Fibroblast of upper back skin (primary cell): ENCODE results near the gene NFX1.
A peak's percentile ranks its signal among the peaks of the same experiment; 100 is the strongest.
"Not testable (repeated sequence)": the region's sequence is repeated elsewhere in the genome, so short reads cannot be mapped to it uniquely, and the experiment has no call there.

Experiments
- DNase-seq: peaks from one replicate; pipeline ENCODE4 v3.0.0-alpha.2; 2013

Gene NFX1

DNA sequence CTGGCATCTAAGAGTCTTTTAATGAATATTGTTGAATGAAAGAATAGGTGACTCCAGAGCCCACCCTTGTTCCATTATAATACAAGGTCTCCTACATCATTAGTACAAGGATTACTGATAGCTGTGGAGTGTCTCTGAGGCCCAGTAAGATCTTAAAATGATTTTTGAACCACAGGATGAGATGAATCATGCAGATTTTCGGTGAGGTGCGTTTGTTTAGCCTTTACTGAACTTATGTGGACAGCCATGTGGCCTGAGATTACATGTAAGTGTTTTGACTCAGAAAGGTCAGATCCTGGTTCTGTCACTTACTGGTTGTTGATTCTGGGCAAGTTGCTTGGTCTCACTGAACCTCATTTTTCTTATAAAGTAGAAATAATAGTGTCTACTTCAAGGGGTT is 21.6 kb downstream of the NFX1 start:
- no peak for DNase-seq

DNA sequence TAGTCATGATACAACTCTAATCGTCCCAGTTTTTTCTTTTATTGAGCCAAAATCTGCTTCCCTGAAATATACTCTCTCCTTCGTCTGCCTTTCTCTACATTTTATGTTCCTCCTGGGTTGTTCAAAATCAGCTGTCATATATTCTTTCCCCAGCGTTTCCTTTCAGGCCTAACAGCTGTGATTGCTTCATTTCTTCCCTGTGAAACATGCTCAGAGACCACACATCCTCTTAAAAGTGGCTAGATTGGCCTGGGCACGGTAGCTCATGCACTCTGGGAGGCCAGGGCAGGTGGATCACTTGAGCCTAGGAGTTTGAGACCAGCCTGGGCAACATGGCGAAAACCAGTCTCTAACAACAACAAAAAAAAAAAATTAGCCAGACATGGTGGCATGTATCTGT is 25.1 kb downstream of the NFX1 start:
- no peak for DNase-seq

DNA sequence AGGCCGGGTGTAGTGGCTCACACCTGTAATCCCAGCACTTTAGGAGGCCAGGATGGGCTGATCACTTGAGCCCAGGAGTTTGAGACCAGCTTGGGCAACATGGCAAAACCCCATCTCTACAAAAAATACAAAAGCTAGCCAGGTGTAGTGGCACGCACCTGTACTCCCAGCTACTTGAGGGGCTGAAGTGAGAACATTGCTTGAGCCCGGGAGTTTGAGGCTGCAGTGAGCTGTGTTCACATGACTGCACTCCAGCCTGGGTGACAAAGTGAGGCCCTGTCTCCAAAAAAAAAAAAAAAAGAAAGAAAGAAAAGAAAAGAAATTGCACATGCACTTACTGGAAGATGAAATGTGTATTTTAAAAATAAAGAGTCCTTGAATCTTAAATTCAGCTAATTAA is 26.8 kb downstream of the NFX1 start:
- DNase-seq = not testable (repeated sequence)

DNA sequence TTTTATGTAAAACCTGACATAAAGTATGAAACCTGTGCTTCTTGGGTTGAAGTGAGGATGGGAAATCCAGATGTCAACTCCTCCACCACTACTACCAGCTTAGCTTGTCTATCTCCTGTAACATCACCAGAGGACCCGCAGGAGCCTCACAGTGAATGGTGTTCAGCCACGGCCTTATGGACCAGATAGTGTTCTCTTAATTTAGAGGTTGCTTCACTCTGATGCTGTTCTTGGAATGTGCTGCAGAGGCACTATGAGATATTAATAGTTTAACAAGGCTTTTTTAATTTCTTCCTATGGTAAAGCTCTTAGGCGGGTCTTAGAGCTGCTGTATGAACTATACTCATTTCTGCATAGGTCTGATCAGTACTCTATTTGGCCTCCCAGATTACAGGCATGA is 27.9 kb downstream of the NFX1 start:
- no peak for DNase-seq

DNA sequence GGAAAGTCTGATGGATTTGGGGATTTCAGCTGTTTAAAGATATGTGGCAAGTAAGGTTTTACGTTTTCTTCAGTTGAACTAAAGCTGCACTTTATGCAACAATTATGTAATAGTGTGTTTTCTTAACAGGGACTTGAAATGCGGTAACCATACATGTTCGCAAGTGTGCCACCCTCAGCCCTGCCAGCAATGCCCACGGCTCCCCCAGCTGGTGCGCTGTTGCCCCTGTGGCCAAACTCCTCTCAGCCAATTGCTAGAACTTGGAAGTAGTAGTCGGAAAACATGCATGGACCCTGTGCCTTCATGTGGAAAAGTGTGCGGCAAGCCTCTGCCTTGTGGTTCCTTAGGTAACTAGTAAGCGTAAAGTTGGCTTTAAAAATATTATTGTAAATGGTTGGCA is 28.5 kb downstream of the NFX1 start:
- DNase-seq = no peak

DNA sequence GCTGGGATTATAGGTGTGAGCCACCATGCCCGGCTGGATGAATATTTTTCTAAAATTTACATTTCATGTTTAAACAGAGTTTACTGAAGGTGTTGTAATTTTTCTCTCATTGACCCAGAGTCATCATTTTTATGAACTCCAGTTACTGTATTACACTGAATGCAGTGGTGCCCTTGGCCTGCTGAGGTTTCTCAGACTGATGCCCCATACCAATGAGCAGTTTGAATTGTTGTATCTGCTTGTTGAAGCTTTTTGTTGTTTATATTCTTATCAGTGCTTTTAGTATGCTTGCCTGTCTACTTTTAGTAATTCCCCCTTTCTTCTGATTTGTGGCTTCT is 29.9 kb downstream of the NFX1 start:
- no peak for DNase-seq

DNA sequence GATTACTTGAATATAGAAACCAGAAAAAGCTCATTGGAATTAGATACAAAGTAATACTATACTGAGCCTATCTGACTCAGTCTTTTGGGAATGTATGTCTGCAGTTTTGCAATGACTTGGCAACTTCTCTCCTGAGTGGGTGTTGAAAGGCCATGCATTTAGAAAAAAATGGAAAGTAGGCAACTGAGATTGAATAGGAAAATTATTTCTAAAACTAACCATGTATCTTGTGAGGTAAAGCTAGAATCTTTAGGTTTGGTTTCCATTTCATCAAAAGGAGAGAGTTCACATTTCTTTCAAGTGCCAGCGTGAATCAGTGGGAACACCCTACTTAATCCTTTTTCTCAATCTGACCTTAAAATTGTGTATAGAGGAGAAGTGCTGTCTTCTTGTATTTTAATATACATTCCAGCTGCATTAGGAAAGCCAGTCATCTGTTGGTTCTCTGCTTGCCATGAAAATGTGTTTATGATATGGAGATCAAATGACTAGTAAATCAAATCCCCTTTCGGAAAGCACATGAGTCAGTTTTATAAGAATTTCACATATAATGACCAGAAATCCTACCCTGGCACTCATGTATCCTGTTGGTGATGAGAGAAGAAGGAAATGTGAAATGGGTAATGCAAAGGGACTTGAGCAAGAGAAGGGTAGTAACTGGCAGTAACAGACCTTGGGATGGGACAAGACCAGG is 30.4 kb downstream of the NFX1 start:
- DNase-seq = peak; percentile 97

DNA sequence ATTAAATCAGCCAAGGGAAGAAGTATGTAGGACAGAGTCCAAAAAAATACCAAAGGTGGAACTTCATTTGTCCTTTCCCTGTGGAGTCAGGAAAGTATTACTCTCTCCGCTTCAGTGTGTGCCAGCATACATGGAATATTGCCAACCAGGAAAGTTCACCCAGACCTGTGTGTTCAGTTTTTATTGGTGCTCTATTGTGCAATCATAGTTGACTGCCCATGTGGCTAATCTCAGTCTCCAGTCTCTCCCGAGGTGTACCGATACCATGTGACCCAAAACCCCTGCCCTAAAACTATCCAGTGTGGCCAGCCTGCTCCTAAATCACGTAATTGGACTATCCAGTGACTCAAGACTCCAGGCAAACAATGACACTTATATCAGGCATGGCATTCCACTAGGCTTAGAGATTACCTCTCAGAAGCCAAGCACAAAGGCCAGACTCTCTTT is 38.8 kb downstream of the NFX1 start:
- peak; percentile 72 for DNase-seq

DNA sequence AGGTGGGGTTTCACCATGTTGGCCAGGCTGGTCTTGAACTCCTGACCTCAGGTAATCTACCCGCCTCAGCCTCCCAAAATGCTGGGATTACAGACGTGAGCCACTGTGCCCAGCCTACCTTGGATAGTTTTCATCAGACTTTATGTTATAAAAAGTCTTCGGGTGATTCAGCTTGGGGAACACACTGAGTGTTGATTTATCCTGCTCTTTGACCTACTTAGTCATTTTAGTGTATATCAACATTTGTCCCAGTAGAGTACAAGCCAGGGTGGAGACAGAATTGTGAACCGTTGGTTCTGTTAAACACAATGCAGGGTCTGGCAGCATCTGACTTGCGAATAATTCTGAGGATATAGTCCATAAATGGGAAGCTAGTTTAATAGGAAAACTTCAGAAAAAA is 39.7 kb downstream of the NFX1 start:
- peak; percentile 43 for DNase-seq

DNA sequence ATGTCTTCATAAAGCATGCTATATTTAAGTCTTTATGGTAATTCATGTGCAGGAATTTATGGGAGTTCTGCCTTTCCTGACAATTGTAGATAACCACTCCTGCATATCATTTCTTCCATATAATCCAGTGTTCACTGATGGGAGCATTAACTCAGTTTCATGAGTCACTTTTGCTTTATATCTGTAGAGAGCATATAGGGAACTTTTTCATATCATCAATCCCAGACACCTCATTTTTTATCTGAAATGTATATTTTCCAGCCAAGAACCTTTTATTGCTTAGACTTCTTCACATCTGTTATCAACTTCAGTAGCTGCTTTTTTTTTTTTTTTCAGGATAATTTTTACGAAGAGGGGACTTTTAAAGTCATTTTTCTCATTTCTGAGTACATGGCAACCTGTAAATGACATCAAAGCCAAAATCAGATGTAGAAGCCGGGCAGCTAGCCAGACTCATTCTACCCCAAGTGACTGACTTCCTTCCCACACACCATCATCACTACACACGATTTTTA is 41.1 kb downstream of the NFX1 start:
- DNase-seq = peak; percentile 60

DNA sequence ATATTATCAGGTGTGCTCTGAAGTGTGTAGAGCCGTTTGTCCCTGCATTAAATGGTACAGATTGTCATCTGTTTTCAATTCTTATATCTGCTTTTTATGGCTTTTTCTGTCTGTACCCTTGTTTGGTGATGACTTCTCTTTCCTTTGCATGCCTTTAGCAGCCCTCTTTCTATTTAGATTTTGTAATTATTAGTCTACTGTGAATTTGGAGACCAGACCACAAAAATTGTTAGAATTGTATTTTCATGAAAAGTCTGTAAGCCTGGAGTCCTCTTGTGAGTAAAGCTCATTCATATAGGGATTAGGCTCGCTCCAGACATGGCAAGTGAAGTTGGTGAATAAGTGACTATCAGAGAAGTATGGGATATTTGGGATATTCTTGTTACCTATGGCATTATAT is 41.7 kb downstream of the NFX1 start:
- DNase-seq = peak; percentile 63

DNA sequence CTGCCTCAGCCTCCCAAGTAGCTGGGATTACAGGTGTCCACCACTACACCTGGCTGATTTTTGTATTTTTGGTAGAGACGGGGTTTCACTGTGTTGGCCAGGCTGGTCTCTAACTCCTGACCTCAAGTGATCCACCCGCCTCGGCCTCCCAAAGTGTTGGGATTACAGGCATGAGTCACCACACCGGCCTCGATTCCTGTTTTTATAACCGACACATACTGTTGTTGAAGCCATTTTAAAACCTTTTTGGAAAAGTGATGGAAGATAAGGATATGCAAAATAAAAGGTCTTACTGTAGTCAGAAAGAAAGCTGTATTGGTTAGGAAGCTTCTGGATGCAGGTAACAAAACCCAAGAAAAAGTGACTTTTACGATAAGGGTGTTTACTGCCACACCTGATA is 42.6 kb downstream of the NFX1 start:
- not testable (repeated sequence) for DNase-seq

DNA sequence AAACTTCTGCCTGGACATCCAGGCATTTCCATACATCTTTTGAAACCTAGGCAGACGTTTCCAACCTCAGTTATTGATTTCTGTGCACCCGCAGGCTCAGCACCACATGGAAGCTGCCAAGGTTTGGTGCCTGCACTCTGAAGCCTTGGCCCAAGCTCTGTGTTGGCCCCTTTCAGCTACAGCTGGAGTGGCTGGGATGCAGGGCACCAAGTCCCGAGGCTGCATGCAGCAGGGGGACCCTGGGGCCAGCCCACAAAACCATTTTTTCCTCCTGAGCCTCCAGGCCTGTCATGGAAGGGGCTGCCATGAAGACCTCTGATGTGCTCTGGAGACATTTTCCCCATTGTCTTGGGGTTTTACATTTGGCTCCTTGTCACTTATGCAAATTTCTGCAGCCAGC is 49.9 kb downstream of the NFX1 start:
- no peak for DNase-seq

DNA sequence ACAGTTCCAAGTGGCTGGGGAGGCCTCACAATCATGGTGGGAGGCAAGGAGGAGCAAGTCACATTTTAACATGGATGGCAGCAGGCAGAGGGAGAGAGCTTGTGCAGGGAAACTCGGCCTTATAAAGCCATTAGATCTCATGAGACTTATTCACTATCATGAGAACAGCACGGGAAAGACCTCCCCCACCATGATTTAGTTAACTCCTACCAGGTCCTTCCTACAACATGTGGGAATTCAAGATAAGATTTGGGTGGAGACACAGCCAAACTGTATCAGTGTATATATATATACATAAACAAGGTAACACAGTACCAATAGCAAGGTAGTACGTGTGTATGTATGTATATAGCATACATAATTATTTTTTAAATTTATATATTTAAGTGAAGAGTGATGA is 50.9 kb downstream of the NFX1 start:
- DNase-seq = no peak

DNA sequence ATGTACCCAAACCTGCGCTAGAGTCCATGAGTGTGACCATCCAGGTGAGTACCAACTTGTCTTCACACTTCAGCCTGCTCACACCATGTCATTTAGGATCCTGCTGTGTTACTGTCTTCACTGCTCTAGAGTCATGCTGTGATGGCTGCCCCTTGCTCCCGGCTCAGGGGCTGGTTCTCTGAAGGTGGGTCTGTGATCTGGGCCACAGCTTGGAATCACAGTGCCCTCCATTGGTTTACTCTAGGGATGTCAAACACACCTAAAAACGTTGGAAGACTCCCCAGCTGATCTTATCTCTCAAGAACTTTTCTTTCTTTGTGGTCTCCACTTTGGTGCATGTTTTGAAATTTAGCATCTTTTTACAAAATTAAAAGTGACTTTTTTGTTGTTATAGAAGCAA is 53.8 kb downstream of the NFX1 start:
- DNase-seq = no peak

DNA sequence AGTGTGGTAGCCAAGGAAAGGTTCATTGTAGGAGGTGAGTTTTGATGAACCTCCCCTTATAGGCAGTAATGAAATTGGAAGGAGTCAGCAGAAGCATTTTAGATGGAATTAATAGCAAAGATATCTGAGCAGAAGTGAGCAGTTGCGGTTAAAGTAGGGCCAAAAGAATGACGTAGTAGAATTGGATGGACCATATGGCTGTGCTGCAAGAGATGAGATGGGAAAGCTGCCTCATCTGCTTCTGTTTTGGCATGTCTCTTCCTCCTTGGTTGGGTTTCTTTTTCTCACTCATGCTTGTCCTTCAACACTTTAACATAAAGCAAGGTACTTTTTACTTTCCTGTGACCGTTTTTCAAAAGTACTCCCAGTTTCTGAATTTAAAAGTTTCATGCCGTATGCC is 56.2 kb downstream of the NFX1 start:
- no peak for DNase-seq

DNA sequence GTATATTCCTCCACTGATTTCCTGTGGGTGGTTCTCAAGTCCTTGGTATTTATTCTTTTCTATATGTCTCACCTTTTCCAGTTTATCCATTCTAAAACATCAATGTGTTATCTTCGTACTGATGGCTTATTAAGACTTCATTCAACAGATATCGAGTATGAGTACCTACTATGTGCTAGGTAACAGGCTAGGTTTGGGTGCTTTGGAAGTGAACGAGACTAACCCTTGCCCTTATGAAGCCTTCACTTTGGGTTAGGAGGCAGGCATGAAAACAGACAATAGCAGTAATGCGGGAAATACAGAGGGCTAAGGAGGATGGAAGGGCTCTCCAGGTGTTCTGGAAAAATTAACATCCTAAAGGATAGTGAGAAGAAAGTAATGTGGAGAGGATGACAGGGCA is 58.7 kb downstream of the NFX1 start:
- DNase-seq = no peak

DNA sequence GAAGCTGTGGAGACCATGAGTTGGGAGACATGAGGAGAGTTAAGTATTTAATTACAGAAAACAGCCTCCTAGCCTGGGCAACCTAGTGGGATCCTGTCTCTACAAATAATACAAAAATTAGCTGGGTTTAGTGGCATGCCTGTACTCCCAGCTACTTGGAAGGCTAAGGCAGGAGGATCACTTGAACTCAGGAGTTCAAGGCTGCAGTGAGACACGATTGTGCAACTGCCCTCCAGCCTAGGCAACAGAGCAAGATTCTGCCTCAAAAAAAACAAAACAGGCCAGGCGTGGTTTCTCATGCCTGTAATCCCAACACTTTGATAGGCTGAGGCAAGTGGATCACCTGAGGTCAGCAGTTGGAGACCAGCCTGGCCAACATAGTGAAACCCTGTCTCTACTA is 59.4 kb downstream of the NFX1 start:
- DNase-seq = no peak

DNA sequence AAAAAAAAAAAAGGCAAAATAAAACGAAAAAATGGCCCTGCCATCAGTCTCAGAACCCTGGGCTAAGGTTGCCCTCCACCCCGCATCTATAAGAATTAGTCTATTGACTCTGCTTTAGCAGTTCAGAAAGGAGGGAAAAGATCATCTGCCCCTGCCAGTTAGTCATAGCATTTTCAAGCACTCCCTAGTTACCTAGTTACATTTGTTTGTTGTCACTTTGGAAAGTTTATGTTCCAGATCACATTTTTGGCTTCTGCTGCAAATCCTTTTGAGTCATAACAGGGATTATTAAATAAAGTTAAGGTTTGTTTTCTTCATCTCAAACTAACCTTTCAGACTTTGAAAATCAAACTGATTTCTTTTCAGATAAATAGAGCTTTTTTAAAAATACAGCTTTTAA is 60.0 kb downstream of the NFX1 start:
- DNase-seq = peak; percentile 25

DNA sequence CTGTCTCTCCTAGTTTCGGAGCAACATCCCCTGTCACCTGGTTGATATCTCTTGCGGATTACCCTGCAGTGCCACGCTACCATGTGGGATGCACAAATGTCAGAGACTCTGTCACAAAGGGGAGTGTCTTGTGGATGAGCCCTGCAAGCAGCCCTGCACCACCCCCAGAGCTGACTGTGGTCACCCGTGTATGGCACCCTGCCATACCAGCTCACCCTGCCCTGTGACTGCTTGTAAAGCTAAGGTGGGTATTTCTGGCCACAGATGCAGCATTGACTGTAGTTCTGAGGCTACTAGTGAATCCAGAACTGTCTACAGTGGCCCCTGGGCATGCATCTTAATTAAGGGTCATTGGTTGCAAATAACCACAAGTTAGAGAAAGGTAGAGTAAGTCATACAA is 61.2 kb downstream of the NFX1 start:
- DNase-seq = no peak

DNA sequence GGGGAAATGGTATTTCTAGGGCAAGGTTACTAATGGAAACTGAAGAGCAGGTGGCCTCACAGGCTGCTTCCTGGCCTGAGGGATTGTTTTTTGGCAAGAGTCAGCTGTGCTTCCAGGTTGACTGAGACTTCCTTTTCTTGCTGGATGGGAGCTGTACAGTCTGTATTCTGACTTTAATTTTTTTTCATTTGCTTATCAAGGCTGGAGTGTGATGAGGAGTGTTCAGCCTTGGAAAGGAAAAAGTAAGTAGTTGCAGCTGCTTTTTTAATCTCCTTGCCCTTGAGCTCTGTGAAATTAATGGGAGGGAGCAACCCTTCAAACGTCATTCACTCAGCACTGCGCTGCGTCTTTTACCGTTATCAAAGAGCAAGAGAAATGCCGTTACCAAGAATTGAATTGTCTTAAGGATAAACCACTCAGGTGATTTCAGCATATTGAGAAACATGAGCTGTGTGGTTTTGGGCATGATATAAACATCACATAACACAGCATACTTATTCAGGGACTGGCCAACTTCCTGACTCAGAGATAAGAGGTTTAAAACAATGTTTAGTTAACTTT is 64.4 kb downstream of the NFX1 start:
- DNase-seq = no peak

DNA sequence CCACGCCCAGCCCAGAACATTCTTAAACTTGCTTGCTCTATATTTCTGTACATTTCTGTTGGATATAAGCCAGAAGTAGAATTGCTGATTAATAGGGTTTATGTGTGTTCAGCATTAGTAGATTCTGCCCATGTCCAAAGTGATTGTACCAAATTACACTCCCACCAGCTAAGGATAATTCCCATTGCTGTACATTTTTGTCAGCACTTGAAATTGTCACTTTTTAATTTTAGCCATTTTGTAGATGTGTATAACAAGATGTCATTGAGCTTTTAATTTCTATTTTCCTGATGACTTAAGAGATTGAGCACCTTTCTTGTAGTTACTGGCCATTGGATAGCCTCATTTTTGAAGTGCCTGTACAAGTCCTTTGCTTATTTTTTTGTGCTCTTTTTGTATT is 65.6 kb downstream of the NFX1 start:
- DNase-seq = no peak

DNA sequence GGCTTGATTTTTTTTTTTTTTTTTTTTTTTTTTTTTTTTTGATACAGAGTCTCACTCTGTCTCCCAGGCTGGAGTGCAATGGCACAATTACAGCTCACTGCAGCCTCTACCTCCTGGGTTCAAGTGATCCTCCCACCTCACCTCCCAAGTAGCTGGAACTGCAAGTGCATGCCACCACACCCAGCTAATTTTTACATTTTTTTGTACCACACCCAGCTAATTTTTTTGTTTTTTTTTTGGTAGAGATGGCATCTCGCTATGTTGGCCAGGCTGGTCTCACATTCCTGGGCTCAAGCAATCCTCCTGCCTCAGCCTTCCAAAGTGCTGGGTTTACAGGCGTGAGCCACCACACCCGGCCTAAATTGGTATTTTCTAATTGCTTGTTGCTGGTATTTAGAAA is 68.3 kb downstream of the NFX1 start:
- DNase-seq = not testable (repeated sequence)

DNA sequence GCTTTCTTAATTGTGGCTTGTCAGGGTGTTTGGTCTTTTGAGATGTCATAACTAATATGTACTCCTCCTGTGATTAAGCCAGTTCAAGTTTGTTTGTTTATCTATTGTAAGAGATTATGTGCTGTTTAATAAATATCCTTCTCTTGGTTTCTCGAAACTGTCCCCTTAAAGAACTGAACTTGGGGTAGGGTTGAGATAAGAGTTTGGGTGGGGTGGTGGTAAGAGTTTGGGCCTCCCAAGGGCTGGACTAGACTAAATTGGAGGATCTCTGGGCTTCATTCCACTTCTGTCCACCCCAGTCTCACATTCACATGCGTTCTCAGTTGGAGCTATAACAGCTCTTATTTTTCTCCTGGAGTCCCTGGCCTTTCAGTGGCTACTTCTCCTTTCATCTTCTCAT is 73.8 kb downstream of the NFX1 start:
- DNase-seq = no peak

DNA sequence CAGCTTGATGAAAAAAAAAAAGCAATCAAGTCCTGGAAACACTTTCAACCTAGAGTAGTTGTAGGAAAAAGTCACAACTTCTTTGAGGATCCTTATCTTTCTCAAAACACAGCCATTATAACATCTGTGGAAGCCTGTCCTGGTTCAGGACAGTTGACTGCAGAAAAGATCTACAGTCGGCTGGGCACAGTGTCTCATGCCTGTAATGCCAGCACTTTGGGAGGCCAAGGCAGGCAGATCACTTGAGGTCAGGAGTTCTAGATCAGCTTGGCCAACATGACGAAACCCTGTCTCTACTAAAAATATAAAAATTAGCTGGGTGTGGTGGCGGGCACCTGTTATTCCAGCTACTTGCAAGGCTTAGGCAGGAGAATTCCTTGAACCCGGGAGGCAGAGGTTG is 74.5 kb downstream of the NFX1 start:
- not testable (repeated sequence) for DNase-seq
